IPS-18c (cell line): ENCODE results near the gene RHBDD1.

Source experiments
- H3K4me3 ChIP-seq: 2 replicates; pipeline ENCODE4 v1.7.0; 2013; ENCODE audit warnings: low read depth, mild to moderate bottlenecking, low read length, moderate library complexity; ENCODE audit not compliant: insufficient read depth
- H3K9me3 ChIP-seq: one replicate; pipeline ENCODE4 v1.6.1; 2013; ENCODE audit warnings: mild to moderate bottlenecking, low read length, moderate library complexity; ENCODE audit not compliant: control insufficient read depth, insufficient read depth

Gene RHBDD1

GRCh38 chr2:226868331-226869162 is 32.7 kb downstream of the RHBDD1 start:
- no peak overlapping the region for H3K4me3 ChIP-seq
- H3K9me3 ChIP-seq: no peaks in the 10 kb centered on the region

GRCh38 chr2:226869371-226869770 is 33.5 kb downstream of the RHBDD1 start:
- H3K4me3 ChIP-seq: no peak overlapping the region
- no peaks in the 10 kb centered on the region for H3K9me3 ChIP-seq

GRCh38 chr2:226873051-226873620 is 37.3 kb downstream of the RHBDD1 start:
- Histone ChIP-seq H3K4me3 (no peak overlapping the region), H3K9me3 (no peaks in the 10 kb centered on the region)

DNA sequence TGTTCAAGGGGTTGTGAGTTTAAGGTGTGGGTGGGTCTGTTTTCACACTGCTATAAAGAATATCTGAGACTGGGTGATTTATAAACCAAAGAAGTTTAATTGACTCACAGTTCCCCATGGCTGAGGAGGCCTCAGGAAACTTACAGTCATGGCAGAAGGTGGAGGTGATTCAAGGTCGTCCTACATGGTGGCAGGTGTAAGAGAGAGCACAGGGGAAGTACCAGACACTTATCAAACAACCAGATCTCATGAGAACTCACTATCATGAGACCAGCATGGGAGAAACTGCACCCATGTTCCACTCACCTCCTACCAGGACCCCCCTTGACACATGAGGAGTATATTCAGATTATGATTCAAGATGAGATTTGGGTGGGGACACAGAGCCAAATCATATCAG is 38.0 kb downstream of the RHBDD1 start:
- Histone ChIP-seq H3K4me3 (no peak overlapping the region), H3K9me3 (no peaks in the 10 kb centered on the region)

- no peak overlapping the region for H3K4me3 ChIP-seq
- H3K9me3 ChIP-seq: no peaks in the 10 kb centered on the region
Observed at GRCh38 chr2:226874749-226875148, 38.9 kb downstream of the RHBDD1 start.

DNA sequence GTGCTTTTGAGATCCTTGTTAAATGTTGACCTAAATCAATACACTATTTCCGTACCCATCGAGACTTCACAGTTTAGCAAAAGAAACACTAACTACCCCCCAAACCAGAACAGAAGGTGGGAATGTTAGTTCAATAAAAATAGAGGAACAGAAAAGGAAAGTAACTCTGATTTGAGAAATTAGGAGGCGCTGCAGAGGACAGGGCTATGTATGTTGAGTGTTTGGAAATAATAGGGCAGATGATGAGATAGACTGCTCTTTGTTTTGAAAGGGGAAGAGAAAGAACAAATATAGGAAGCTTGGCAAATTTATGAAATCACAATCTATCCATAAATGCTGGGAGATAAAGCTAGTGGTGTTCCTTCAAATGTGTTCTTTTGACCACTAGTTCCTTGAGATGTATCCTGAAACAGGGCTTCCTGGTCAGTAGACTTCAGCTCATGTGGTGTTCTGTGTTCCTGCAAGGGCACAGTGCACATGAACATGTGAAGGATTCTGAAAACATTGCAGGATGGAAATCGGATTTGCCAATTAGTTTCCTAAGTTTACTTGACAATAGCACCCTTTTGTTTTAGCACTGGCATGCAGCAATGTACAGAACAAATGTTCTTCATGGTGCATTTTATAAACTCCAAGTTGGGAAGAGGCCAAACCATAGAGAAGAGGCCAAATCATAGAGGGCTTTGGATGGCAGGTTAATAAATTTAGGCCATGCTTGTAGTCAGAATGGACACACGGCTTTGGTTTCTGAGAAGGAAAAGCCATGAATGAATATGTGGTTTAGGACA is 39.8 kb downstream of the RHBDD1 start:
- Histone ChIP-seq H3K9me3 (no peaks in the 10 kb centered on the region), H3K4me3 (no peak overlapping the region)

DNA sequence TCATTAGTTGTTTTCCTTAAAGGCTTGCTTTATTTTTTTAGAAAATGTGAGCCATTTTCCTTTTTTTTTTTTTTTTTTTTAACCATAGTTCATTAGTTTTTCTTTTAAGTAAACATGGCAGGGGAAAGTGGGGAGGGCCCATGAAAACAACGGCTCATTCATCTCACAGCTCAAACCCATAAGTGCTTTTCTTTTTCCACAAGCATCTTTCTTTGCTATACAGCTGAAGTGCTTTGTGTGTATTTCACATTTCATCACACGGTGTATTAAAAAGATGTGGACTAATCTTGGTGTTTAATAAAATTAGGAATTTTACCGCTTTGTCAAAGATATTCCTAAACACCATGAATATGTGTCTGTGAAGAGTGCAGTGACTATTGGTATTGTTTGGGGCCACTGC is 41.6 kb downstream of the RHBDD1 start:
- no peak overlapping the region for H3K4me3 ChIP-seq

GRCh38 chr2:226881287-226881686 is 45.4 kb downstream of the RHBDD1 start:
- no peaks in the 10 kb centered on the region for H3K9me3 ChIP-seq
- no peak overlapping the region for H3K4me3 ChIP-seq

More for the DNA sequence above, 41.6 kb downstream of the RHBDD1 start:
- no peaks in the 10 kb centered on the region for H3K9me3 ChIP-seq

DNA sequence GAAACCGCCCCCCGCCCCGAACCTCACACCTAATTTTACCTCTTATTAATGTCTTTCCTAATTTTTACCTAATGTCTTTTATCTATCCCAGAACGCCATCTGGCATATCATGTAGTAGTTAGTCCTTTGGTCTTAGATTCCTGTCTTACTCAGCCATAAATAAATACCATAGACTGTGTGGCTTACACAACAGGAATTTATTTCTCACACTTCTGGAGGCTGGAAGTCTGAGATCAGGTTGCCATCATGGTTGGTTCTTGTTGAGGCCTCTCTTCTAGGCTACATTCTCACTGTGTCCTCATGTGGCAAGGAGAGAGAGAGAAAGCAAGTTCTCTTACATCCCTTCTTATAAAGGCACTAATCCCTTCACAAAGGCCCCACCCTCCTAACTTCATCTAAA is 46.8 kb downstream of the RHBDD1 start:
- Histone ChIP-seq H3K9me3 (no peaks in the 10 kb centered on the region), H3K4me3 (no peak overlapping the region)

DNA sequence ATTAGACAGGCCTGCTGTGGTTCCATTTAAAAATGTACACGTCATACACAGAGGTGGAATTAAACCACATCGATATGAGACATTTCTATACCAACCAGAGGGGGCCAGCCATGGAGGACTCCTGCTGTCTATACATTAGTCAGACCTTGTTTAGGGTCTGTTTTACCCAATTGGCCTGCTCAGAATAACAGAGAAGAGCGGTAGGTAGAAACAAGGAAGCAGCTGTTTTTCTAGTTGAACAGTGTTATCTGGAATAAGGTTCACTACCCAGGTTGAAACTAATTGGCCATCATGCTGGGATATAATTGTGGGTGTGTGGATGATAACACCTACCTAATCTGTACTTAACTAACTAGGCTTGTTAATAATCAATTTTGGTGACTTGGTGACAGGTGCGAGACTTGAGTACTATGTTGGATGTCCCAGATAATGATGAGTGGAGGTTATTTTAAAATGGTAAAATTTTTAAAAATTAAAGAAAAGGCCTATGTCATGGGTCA is 47.5 kb downstream of the RHBDD1 start:
- no peaks in the 10 kb centered on the region for H3K9me3 ChIP-seq
- H3K4me3 ChIP-seq: no peak overlapping the region

DNA sequence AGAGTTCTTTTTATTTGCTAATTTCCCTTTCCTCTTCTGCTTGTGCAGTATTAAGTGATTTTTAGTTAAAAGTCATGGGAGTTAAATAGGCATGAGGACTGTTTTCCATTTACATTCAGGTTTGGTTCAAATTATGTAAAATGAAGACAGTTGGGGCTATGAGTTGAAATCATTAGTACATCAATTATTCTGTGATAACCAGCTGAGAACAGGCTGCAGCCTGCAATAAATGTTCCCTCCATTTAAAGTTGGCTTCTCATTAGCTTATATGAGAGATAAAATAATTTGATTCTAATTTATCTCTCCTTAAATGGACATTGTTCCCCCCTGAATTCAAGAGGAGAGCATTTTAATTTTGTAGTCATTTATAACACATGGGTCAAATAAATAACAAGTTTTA is 48.3 kb downstream of the RHBDD1 start:
- no peak overlapping the region for H3K4me3 ChIP-seq

GRCh38 chr2:226885769-226886435 is 50.0 kb downstream of the RHBDD1 start:
- no peak overlapping the region for H3K4me3 ChIP-seq
- H3K9me3 ChIP-seq: no peaks in the 10 kb centered on the region

More for the DNA sequence above, 48.3 kb downstream of the RHBDD1 start:
- H3K9me3 ChIP-seq: no peaks in the 10 kb centered on the region

- Histone ChIP-seq H3K4me3 (no peak overlapping the region), H3K9me3 (no peaks in the 10 kb centered on the region)
Observed at GRCh38 chr2:226887940-226888339, 52.1 kb downstream of the RHBDD1 start.

- Histone ChIP-seq H3K9me3 (no peaks in the 10 kb centered on the region), H3K4me3 (no peak overlapping the region)
Observed at GRCh38 chr2:226888378-226888965, 52.6 kb downstream of the RHBDD1 start.

DNA sequence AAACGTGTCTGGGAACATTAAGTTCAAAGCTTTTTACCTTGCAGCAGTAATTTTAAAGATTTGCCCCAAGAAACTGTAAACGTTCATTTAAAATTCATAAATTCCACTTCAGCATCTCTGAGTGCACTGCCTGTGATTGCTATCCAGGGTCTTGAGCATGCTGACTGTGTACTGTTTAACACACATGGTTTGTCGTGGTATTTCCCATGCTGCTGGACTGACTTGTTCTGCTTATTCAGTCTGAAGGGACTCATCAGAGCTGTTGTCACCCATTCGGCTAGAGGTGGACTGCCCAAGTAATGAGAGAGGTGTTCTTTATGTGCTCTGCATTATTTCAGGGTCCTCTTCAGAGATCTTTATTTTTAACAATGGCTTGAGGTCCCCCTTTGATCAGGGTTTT is 53.1 kb downstream of the RHBDD1 start:
- Histone ChIP-seq H3K9me3 (no peaks in the 10 kb centered on the region), H3K4me3 (no peak overlapping the region)

DNA sequence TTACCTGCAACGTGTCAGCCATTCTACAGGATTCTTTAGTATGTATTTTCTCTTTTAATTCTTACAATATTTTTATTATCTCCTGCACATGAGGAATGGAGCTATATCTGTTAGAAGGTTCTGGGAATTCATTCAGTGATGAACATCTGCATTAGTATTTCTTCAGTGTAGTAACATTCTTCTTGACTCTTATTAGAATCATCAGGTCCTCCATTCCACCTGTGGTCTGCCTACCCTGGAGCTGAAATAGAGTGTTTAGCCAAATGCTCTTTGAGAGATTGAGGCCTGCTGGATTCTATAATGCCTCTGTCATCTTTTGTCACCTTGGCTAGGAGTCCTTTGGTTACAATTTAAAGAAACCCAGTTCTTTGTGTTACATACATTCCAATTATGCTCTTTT is 54.4 kb downstream of the RHBDD1 start:
- Histone ChIP-seq H3K4me3 (no peak overlapping the region), H3K9me3 (no peaks in the 10 kb centered on the region)
